Trophoblast cell (in vitro differentiated cells and primary cell): ENCODE results near the gene GIMAP8.

Source experiments
- DNase-seq, 2 donors: peaks; one replicate each; pipeline ENCODE4 v3.0.0-alpha.2; 2016
- H2AFZ ChIP-seq: 2 replicates; pipeline ENCODE4 v1.6.1; 2013; ENCODE audit warnings: low read length, moderate library complexity, mild to moderate bottlenecking; ENCODE audit not compliant: insufficient read depth, poor library complexity
- H2AK5ac ChIP-seq: 2 replicates; pipeline ENCODE4 v1.6.1; 2013; ENCODE audit warnings: mild to moderate bottlenecking, low read length
- H2BK120ac ChIP-seq: 2 replicates; pipeline ENCODE4 v1.6.1; 2013; ENCODE audit warnings: low read length, mild to moderate bottlenecking, moderate library complexity; ENCODE audit not compliant: insufficient read depth, poor library complexity
- H2BK12ac ChIP-seq: 2 replicates; pipeline ENCODE4 v1.6.1; 2013; ENCODE audit warnings: mild to moderate bottlenecking, low read length, moderate library complexity
- H2BK5ac ChIP-seq: 2 replicates; pipeline ENCODE4 v1.6.1; 2013; ENCODE audit warnings: low read length, low read depth, moderate library complexity, mild to moderate bottlenecking; ENCODE audit not compliant: poor library complexity
- H3K14ac ChIP-seq: 2 replicates; pipeline ENCODE4 v1.6.1; 2013; ENCODE audit warnings: mild to moderate bottlenecking, low read length
- H3K18ac ChIP-seq: 2 replicates; pipeline ENCODE4 v1.6.1; 2013; ENCODE audit warnings: mild to moderate bottlenecking, low read length
- H3K23ac ChIP-seq: 2 replicates; pipeline ENCODE4 v1.6.1; 2013; ENCODE audit warnings: low read length
- H3K27ac ChIP-seq: 2 replicates; pipeline ENCODE4 v1.5.1; 2013; ENCODE audit warnings: low read depth, mild to moderate bottlenecking, inconsistent platforms, low read length, moderate library complexity
- H3K27me3 ChIP-seq: 2 replicates; pipeline ENCODE4 v1.6.1; 2013; ENCODE audit warnings: inconsistent platforms, mild to moderate bottlenecking, low read length, moderate library complexity; ENCODE audit not compliant: insufficient read depth
- H3K36me3 ChIP-seq, 2 experiments: 1 replicate in 1 of 2; 2 replicates in 1 of 2; pipeline ENCODE4 v1.6.1; 2013; ENCODE audit warnings: low read length in 2 of 2, mild to moderate bottlenecking in 2 of 2, moderate library complexity in 1 of 2; ENCODE audit not compliant: insufficient read depth in 2 of 2, control insufficient read depth in 1 of 2
- H3K4ac ChIP-seq: 2 replicates; pipeline ENCODE4 v1.6.1; 2013; ENCODE audit warnings: low read depth, mild to moderate bottlenecking, low read length, moderate library complexity
- H3K4me1 ChIP-seq, 2 experiments: 1 replicate in 1 of 2; 2 replicates in 1 of 2; pipeline ENCODE4 v1.6.1; 2013; ENCODE audit warnings: low read length in 2 of 2, mild to moderate bottlenecking in 2 of 2, moderate library complexity in 1 of 2; ENCODE audit not compliant: insufficient read depth in 2 of 2, control insufficient read depth in 1 of 2
- H3K4me2 ChIP-seq: 2 replicates; pipeline ENCODE4 v1.6.1; 2013; ENCODE audit warnings: inconsistent platforms, mild to moderate bottlenecking, low read length, moderate library complexity
- H3K4me3 ChIP-seq: 2 replicates; pipeline ENCODE4 v1.5.1; 2013; ENCODE audit warnings: mild to moderate bottlenecking, low read depth, low read length, inconsistent platforms
- H3K79me1 ChIP-seq: one replicate; pipeline ENCODE4 v1.6.1; 2013; ENCODE audit warnings: low read length
- H3K79me2 ChIP-seq: 2 replicates; pipeline ENCODE4 v1.6.1; 2013; ENCODE audit warnings: low read length, mild to moderate bottlenecking; ENCODE audit not compliant: control insufficient read depth, insufficient read depth, poor library complexity
- H3K9ac ChIP-seq: 2 replicates; pipeline ENCODE4 v1.6.1; 2013; ENCODE audit warnings: mild to moderate bottlenecking, low read length
- H3K9me3 ChIP-seq: 2 replicates; pipeline ENCODE4 v1.6.1; 2013; ENCODE audit warnings: low read depth, mild to moderate bottlenecking, control low read depth, inconsistent platforms, low read length; ENCODE audit not compliant: insufficient read depth
- H4K12ac ChIP-seq: 2 replicates; pipeline ENCODE4 v1.6.1; 2013; ENCODE audit warnings: low read depth, mild to moderate bottlenecking, low read length, moderate library complexity
- H4K8ac ChIP-seq: 2 replicates; pipeline ENCODE4 v1.6.1; 2013; ENCODE audit warnings: low read depth, mild to moderate bottlenecking, low read length, moderate library complexity
- H4K91ac ChIP-seq: one replicate; pipeline ENCODE4 v1.6.1; 2013; ENCODE audit warnings: low read depth, mild to moderate bottlenecking, low read length, moderate library complexity
- WGBS: extraction: QIAGEN DNeasy Blood & Tissue Kit; methylation state at CpG from one replicate; pipeline ENCODE4 v1.1.7; 2013; ENCODE audit warnings: missing lambda C conversion rate; ENCODE audit not compliant: insufficient read length, insufficient coverage; ENCODE audit errors: extremely low coverage; 5-methylcytosine and 5-hydroxymethylcytosine counted together

Gene GIMAP8

GRCh38 chr7:150444674-150445365 lies 5.6 kb upstream of the GIMAP8 start:
- H3K23ac ChIP-seq: no peak overlapping the region
- no peaks in the 10 kb centered on the region for H3K4me1 ChIP-seq
- peaks cover 14% of the 10 kb centered on the region for H3K9me3 ChIP-seq
- H4K8ac ChIP-seq: no peak overlapping the region
- no peaks in the 10 kb centered on the region for H3K27me3 ChIP-seq
- no peak overlapping the region for H4K12ac ChIP-seq
- H3K27ac ChIP-seq: no peak overlapping the region
- H3K9ac ChIP-seq: no peak overlapping the region
- no peak overlapping the region for H3K14ac ChIP-seq
- no peaks in the 10 kb centered on the region for H3K36me3 ChIP-seq
- H2AFZ ChIP-seq: no peak overlapping the region
- no peak overlapping the region for H3K4me2 ChIP-seq
- H3K79me2 ChIP-seq: no peaks in the 10 kb centered on the region
- H3K4me3 ChIP-seq: no peak overlapping the region
- H3K18ac ChIP-seq: no peak overlapping the region
- H2BK12ac ChIP-seq: no peak overlapping the region
- H2AK5ac ChIP-seq: no peak overlapping the region
- no peak overlapping the region for H4K91ac ChIP-seq
- no peak for DNase-seq
- no peaks in the 10 kb centered on the region for H3K79me1 ChIP-seq
- WGBS: no CpG with 5 or more reads among the region's 7 CpGs
- no peak overlapping the region for H3K4ac ChIP-seq
- H2BK5ac ChIP-seq: no peak overlapping the region
- H2BK120ac ChIP-seq: no peak overlapping the region

- no peaks in the 10 kb centered on the region for H3K79me2 ChIP-seq
- WGBS: no CpG with 5 or more reads among the region's 2 CpGs
These were observed 4.0 kb upstream of the GIMAP8 start for GRCh38 chr7:150446288-150446938.

GRCh38 chr7:150447966-150448788 lies 2.3 kb upstream of the GIMAP8 start:
- no peak overlapping the region for H2BK12ac ChIP-seq
- DNase-seq: no peak
- peaks cover 3% of the 10 kb centered on the region for H3K9me3 ChIP-seq
- no peak overlapping the region for H3K4ac ChIP-seq
- H3K27me3 ChIP-seq: no peaks in the 10 kb centered on the region
- no peak overlapping the region for H2AFZ ChIP-seq
- H3K36me3 ChIP-seq: no peaks in the 10 kb centered on the region
- WGBS: no CpG with 5 or more reads among the region's 32 CpGs
- no peak overlapping the region for H4K12ac ChIP-seq
- H3K14ac ChIP-seq: no peak overlapping the region
- no peak overlapping the region for H3K23ac ChIP-seq
- no peak overlapping the region for H2BK120ac ChIP-seq
- no peak overlapping the region for H3K4me3 ChIP-seq
- H3K4me2 ChIP-seq: no peak overlapping the region
- H3K27ac ChIP-seq: no peak overlapping the region
- H3K4me1 ChIP-seq: no peaks in the 10 kb centered on the region
- H2AK5ac ChIP-seq: no peak overlapping the region
- no peak overlapping the region for H3K18ac ChIP-seq
- no peak overlapping the region for H4K91ac ChIP-seq
- no peak overlapping the region for H4K8ac ChIP-seq
- H2BK5ac ChIP-seq: no peak overlapping the region
- no peak overlapping the region for H3K9ac ChIP-seq
- no peaks in the 10 kb centered on the region for H3K79me1 ChIP-seq
- H3K79me2 ChIP-seq: no peaks in the 10 kb centered on the region

More at GRCh38 chr7:150446288-150446938, 4.0 kb upstream of the GIMAP8 start:
- Histone ChIP-seq H3K9me3 (peaks cover 14% of the 10 kb centered on the region), H2BK5ac (no peak overlapping the region), H3K9ac (no peak overlapping the region), H3K79me1 (no peaks in the 10 kb centered on the region), H3K27ac (no peak overlapping the region), H3K23ac (no peak overlapping the region), H2AFZ (no peak overlapping the region), H4K8ac (no peak overlapping the region), H3K4me2 (no peak overlapping the region), H3K4me1 (no peaks in the 10 kb centered on the region), H3K4me3 (no peak overlapping the region), H2BK12ac (no peak overlapping the region), H3K14ac (no peak overlapping the region), H2BK120ac (no peak overlapping the region), H3K18ac (no peak overlapping the region), H3K27me3 (no peaks in the 10 kb centered on the region), H2AK5ac (no peak overlapping the region), H3K4ac (no peak overlapping the region), H4K12ac (no peak overlapping the region), H4K91ac (no peak overlapping the region), H3K36me3 (no peaks in the 10 kb centered on the region)
- no peak for DNase-seq

- Histone ChIP-seq H3K14ac (no peak overlapping the region), H3K4ac (no peak overlapping the region), H2AFZ (no peak overlapping the region), H3K9me3 (peaks cover 3% of the 10 kb centered on the region), H3K79me2 (no peaks in the 10 kb centered on the region), H2BK120ac (no peak overlapping the region), H4K8ac (no peak overlapping the region), H3K4me3 (no peak overlapping the region), H4K12ac (no peak overlapping the region), H2AK5ac (no peak overlapping the region), H3K79me1 (no peaks in the 10 kb centered on the region), H3K23ac (no peak overlapping the region), H2BK12ac (no peak overlapping the region), H2BK5ac (no peak overlapping the region), H3K27me3 (no peaks in the 10 kb centered on the region), H3K9ac (no peak overlapping the region), H3K27ac (no peak overlapping the region), H3K18ac (no peak overlapping the region), H3K4me1 (no peaks in the 10 kb centered on the region), H3K4me2 (no peak overlapping the region), H3K36me3 (no peaks in the 10 kb centered on the region), H4K91ac (no peak overlapping the region)
- WGBS: no CpG with 5 or more reads among the region's 6 CpGs
- peak; percentile 28 to 67 for DNase-seq
These were observed 1.7 kb upstream of the GIMAP8 start for GRCh38 chr7:150448789-150449147.
